ENCODE measurements around the gene PARD3B. TPM values are rescaled to one million over a fixed set of nuclear protein-coding genes. Genes with fewer than 3 reads are reported as not detected.

The PARD3B gene
- total RNA-seq, 1 experiment from 2014 or later: 6.4 TPM

DNA sequence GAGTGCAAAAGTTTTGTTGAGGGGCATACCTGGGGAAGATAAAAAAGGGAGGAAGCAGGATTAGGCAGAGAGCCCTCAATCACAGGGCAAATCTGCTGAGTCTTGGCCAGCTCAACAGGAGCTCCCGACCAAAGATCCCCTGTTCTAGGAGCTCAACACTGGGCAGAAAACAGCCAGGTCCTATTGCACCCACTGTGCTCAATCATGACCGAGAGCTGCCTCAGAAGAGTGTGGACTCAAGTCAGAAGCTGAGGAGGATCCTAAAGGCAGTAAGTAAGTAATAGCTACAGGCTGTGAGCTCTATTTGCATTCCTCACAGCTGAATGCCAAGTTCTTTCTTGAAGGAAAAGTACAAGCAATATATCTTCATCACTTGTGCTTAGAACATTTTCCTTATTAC, 802.6 kb downstream of the PARD3B start:
- Histone ChIP-seq H3K9ac (ENCODE audit: extremely low read depth, insufficient read length, low read length) (no peak overlapping the region), H3K56ac (ENCODE audit: insufficient read length, low read depth, low read length) (no peak overlapping the region), H4K5ac (ENCODE audit: insufficient read length, low read depth, low read length) (no peak overlapping the region), H3K79me1 (ENCODE audit: insufficient read depth, low read depth, low read length, poor library complexity, severe bottlenecking) (no peaks in the 10 kb centered on the region), H2BK15ac (ENCODE audit: low read depth, low read length) (no peak overlapping the region), H3K79me2 (ENCODE audit: insufficient read depth, low read length) (no peaks in the 10 kb centered on the region), H3K23ac (ENCODE audit: insufficient read length, low read depth, low read length) (no peak overlapping the region), H3K4me2 (ENCODE audit: insufficient read depth, insufficient read length, low read length) (no peak overlapping the region), H3K4ac (ENCODE audit: low read depth, low read length) (no peak overlapping the region), H3K27me3 (ENCODE audit: insufficient read depth, low read length) (no peaks in the 10 kb centered on the region), H4K20me1 (ENCODE audit: control insufficient read depth, insufficient read depth, insufficient read length) (no peaks in the 10 kb centered on the region), H3K9me3 (ENCODE audit: control insufficient read depth, low read depth, low read length) (no peaks in the 10 kb centered on the region), H3K14ac (ENCODE audit: insufficient read depth, low read length) (no peak overlapping the region), H4K8ac (replicated peaks; ENCODE audit: insufficient read length, low read depth, low read length) (no peak overlapping the region), H3K4me1 (ENCODE audit: insufficient read depth, low read length) (no peaks in the 10 kb centered on the region; the same call in 1 of the 2 replicates), H2BK5ac (ENCODE audit: insufficient read length, low read length) (no peak overlapping the region), H2BK120ac (ENCODE audit: low read depth, low read length, poor library complexity, severe bottlenecking) (no peak overlapping the region), H3K18ac (ENCODE audit: insufficient read length, low read depth, low read length) (no peak overlapping the region), H3K27ac (ENCODE audit: insufficient read length, low read depth, low read length) (no peak overlapping the region), H2AK5ac (ENCODE audit: insufficient read length, low read length) (no peak overlapping the region), H2BK20ac (ENCODE audit: low read depth, low read length, poor library complexity, severe bottlenecking) (no peak overlapping the region), H4K91ac (ENCODE audit: insufficient read length, low read depth, low read length) (no peak overlapping the region), H3K23me2 (ENCODE audit: insufficient read length, low read depth, low read length, poor library complexity, severe bottlenecking) (no peaks in the 10 kb centered on the region), H3T11ph (ENCODE audit: low read length) (no peak overlapping the region), H2BK12ac (ENCODE audit: insufficient read length, low read depth, low read length) (no peak overlapping the region), H2AFZ (ENCODE audit: low read length) (no peak overlapping the region)
- H3K9me3 Mint-ChIP-seq: peaks cover 0 to 2% of the 10 kb centered on the region in 2 experiments; a peak in 1 of 5 replicates
- TF ChIP-seq CTCF (conservative IDR thresholded peaks at IDR 0.05): no peak
- no peak overlapping the region for H3K4me3 Mint-ChIP-seq
- H3K27me3 Mint-ChIP-seq (ENCODE audit: low read depth): no peaks in the 10 kb centered on the region
- peaks cover 14 to 16% of the 10 kb centered on the region in 2 experiments for H3K4me1 Mint-ChIP-seq
- peak overlapping the region; percentile 37 to 90 (median 45); a peak in 5 of 7 replicates for H3K27ac Mint-ChIP-seq
- DNase-seq: no peak
- H3K36me3 Mint-ChIP-seq (ENCODE audit: insufficient read depth in 1 of 3, low read depth in 3 of 3): no peaks in the 10 kb centered on the region; a peak in 1 of 7 replicates
- WGBS (ENCODE audit: extremely low coverage, insufficient read length, low lambda C conversion rate): no CpG with 5 or more reads among the region's 2 CpGs

Measured in H9 (cell line).